ENCODE results near the gene CHCHD6.

DNA sequence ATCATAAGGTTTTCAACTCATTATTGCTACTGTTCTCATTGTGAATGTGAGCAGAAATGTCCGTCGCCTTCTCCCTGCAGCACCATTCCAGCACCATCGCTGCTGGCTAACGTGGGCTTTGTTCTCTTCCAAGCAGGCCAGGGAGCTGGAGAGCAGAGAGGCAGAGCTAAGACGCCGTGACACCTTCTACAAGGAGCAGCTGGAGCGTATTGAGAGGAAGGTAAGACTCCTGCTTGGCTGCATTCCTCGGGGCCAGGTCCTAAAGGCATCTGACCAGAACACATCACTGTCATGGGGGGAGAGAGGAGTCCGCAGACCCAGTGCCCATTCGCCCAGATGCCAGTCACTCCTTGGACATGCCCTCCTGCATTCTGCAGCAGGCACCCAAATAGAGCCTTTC, 148.5 kb downstream of the CHCHD6 start:
- no peak for TF ChIP-seq CTCF (IDR thresholded peaks at IDR 0.05; ENCODE audit: low read depth, low read length, missing input control)
- TF ChIP-seq, protein P1, sequence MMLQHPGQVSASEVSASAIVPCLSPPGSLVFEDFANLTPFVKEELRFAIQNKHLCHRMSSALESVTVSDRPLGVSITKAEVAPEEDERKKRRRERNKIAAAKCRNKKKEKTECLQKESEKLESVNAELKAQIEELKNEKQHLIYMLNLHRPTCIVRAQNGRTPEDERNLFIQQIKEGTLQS (IDR thresholded peaks at IDR 0.05), result no peak
- TF ChIP-seq GABPA (IDR thresholded peaks at IDR 0.05 in 1 of 2, conservative IDR thresholded peaks at IDR 0.05 in 1 of 2), result no peak
- TF ChIP-seq RAD21 (IDR thresholded peaks at IDR 0.05), result no peak
- no peak for TF ChIP-seq YY1 (IDR thresholded peaks at IDR 0.05)
- TF ChIP-seq SP1 (IDR thresholded peaks at IDR 0.05), result no peak

Data from liver (tissue), 3 donors.